GM19099 (cell line): ENCODE results near the gene VPS37B.

Experiments
- POLR2A ChIP-seq: IDR thresholded peaks from 3 replicates; pipeline ENCODE4 v1.6.1; 2011; ENCODE audit warnings: low read depth; ENCODE audit not compliant: insufficient read length; ENCODE audit errors: extremely low read depth

Gene VPS37B

GRCh38 chr12:122895704-122896636 is at the start of gene VPS37B:
TSS of gene VPS37B (minus strand) at chr12:122896124. CDS start at chr12:122896062, 62 bp downstream.
- peak; percentile 80 for TF ChIP-seq POLR2A

- no peak for TF ChIP-seq POLR2A
These were observed 49.0 kb upstream of the VPS37B start for GRCh38 chr12:122944605-122945592.

GRCh38 chr12:122943196-122943595 is 47.3 kb upstream of the VPS37B start:
- no peak for TF ChIP-seq POLR2A

GRCh38 chr12:122942637-122943036 is 46.7 kb upstream of the VPS37B start:
- no peak for TF ChIP-seq POLR2A

- TF ChIP-seq POLR2A: no peak
These were observed 43.2 kb upstream of the VPS37B start for GRCh38 chr12:122939125-122939524.

GRCh38 chr12:122937622-122938091 is 41.7 kb upstream of the VPS37B start:
- TF ChIP-seq POLR2A: no peak

GRCh38 chr12:122935318-122935717 is 39.4 kb upstream of the VPS37B start:
- TF ChIP-seq POLR2A: no peak

GRCh38 chr12:122934722-122935121 is 38.8 kb upstream of the VPS37B start:
- TF ChIP-seq POLR2A: no peak

- no peak for TF ChIP-seq POLR2A
These were observed 36.3 kb upstream of the VPS37B start for GRCh38 chr12:122932207-122932606.

GRCh38 chr12:122929812-122930211 is 33.9 kb upstream of the VPS37B start:
- no peak for TF ChIP-seq POLR2A

- no peak for TF ChIP-seq POLR2A
These were observed 33.2 kb upstream of the VPS37B start for GRCh38 chr12:122929148-122929538.

- TF ChIP-seq POLR2A: no peak
These were observed 32.7 kb upstream of the VPS37B start for GRCh38 chr12:122928404-122929147.

- TF ChIP-seq POLR2A: no peak
These were observed 32.0 kb upstream of the VPS37B start for GRCh38 chr12:122927756-122928403.

GRCh38 chr12:122921917-122922316 is 26.0 kb upstream of the VPS37B start:
- TF ChIP-seq POLR2A: no peak
